Mesenchymal stem cell (in vitro differentiated cells and primary cell): ENCODE measurements around the gene DPH1.

ENCODE experiments used
- DNase-seq: peaks from one replicate; pipeline ENCODE4 v3.0.0-alpha.2; 2013
- H2AFZ ChIP-seq: one replicate; pipeline ENCODE4 v1.6.1; 2013; ENCODE audit warnings: low read depth, mild to moderate bottlenecking, control low read depth, inconsistent platforms, low read length, moderate library complexity
- H2AK5ac ChIP-seq: 2 replicates; pipeline ENCODE4 v1.6.1; 2013; ENCODE audit warnings: low read length, moderate library complexity, mild to moderate bottlenecking, inconsistent platforms; ENCODE audit not compliant: severe bottlenecking
- H2BK120ac ChIP-seq: one replicate; pipeline ENCODE4 v1.6.1; 2013; ENCODE audit warnings: low read depth, mild to moderate bottlenecking, inconsistent platforms, low read length, moderate library complexity
- H2BK12ac ChIP-seq, 2 experiments: one replicate each; pipeline ENCODE4 v1.6.1; 2013; ENCODE audit warnings: inconsistent platforms in 2 of 2, low read length in 2 of 2, mild to moderate bottlenecking in 2 of 2, moderate library complexity in 2 of 2, control low read depth in 1 of 2
- H2BK15ac ChIP-seq: one replicate; pipeline ENCODE4 v1.6.1; 2013; ENCODE audit warnings: mild to moderate bottlenecking, low read depth, inconsistent platforms; ENCODE audit not compliant: poor library complexity, severe bottlenecking
- H2BK5ac ChIP-seq: 2 replicates; pipeline ENCODE4 v1.6.1; 2013; ENCODE audit warnings: low read depth, mild to moderate bottlenecking, low read length, control low read depth, inconsistent platforms; ENCODE audit not compliant: poor library complexity, severe bottlenecking
- H3K14ac ChIP-seq, 2 experiments: one replicate each; pipeline ENCODE4 v1.6.1; 2013; ENCODE audit warnings: inconsistent platforms in 2 of 2, low read length in 2 of 2, control low read depth in 1 of 2, mild to moderate bottlenecking in 1 of 2, moderate library complexity in 1 of 2
- H3K18ac ChIP-seq, 2 experiments: one replicate each; pipeline ENCODE4 v1.6.1; 2013; ENCODE audit warnings: inconsistent platforms in 2 of 2, low read length in 2 of 2, control low read depth in 1 of 2, low read depth in 1 of 2, mild to moderate bottlenecking in 1 of 2
- H3K23ac ChIP-seq, 2 experiments: one replicate each; pipeline ENCODE4 v1.6.1; 2013; ENCODE audit warnings: inconsistent platforms in 2 of 2, low read length in 2 of 2, mild to moderate bottlenecking in 2 of 2, moderate library complexity in 2 of 2, control low read depth in 1 of 2
- H3K27ac ChIP-seq: 2 replicates; pipeline ENCODE4 v1.5.1; 2013; ENCODE audit warnings: mild to moderate bottlenecking, moderate library complexity, low read length, control low read depth, inconsistent platforms; ENCODE audit not compliant: poor library complexity, severe bottlenecking
- H3K27me3 ChIP-seq, 2 experiments: 2 replicates each; pipeline versions ENCODE4 v1.6.1 to v1.7.0; 2013; ENCODE audit warnings: low read length in 2 of 2, mild to moderate bottlenecking in 2 of 2, moderate library complexity in 2 of 2, control low read depth in 1 of 2, inconsistent platforms in 1 of 2; ENCODE audit not compliant: control insufficient read depth in 1 of 2, insufficient read depth in 1 of 2
- H3K36me3 ChIP-seq, 2 experiments: 2 replicates each; pipeline versions ENCODE4 v1.6.1 to v1.7.0; 2013; ENCODE audit warnings: low read length in 2 of 2, control low read depth in 1 of 2, inconsistent platforms in 1 of 2, low read depth in 1 of 2, mild to moderate bottlenecking in 1 of 2; ENCODE audit not compliant: insufficient read depth in 2 of 2, control insufficient read depth in 1 of 2
- H3K4ac ChIP-seq, 2 experiments: one replicate each; pipeline ENCODE4 v1.6.1; 2013; ENCODE audit warnings: inconsistent platforms in 2 of 2, low read length in 2 of 2, mild to moderate bottlenecking in 2 of 2, moderate library complexity in 2 of 2, control low read depth in 1 of 2, low read depth in 1 of 2
- H3K4me1 ChIP-seq: 2 replicates; pipeline ENCODE4 v1.6.1; 2013; ENCODE audit warnings: low read depth, low read length, control low read depth; ENCODE audit not compliant: control insufficient read depth, insufficient read depth
- H3K4me2 ChIP-seq: 2 replicates; pipeline ENCODE4 v1.6.1; 2013; ENCODE audit warnings: low read length, mild to moderate bottlenecking, inconsistent platforms; ENCODE audit not compliant: poor library complexity, severe bottlenecking
- H3K4me3 ChIP-seq, 2 experiments: 2 replicates each; pipeline versions ENCODE4 v1.5.1 to v1.7.0; 2013; ENCODE audit warnings: low read length in 2 of 2, mild to moderate bottlenecking in 2 of 2, control low read depth in 1 of 2, low read depth in 1 of 2; ENCODE audit not compliant: insufficient read depth in 1 of 2
- H3K79me1 ChIP-seq: replicated peaks from 2 replicates; pipeline ENCODE4 v1.6.1; 2013; ENCODE audit warnings: mild to moderate bottlenecking, control low read depth, low read length, inconsistent platforms; ENCODE audit not compliant: poor library complexity, severe bottlenecking
- H3K9ac ChIP-seq: 2 replicates; pipeline ENCODE4 v1.7.0; 2013; ENCODE audit warnings: mild to moderate bottlenecking, low read length, moderate library complexity
- H3K9me3 ChIP-seq: 2 replicates; pipeline ENCODE4 v1.7.0; 2013; ENCODE audit warnings: mild to moderate bottlenecking, low read length; ENCODE audit not compliant: control insufficient read depth
- H4K8ac ChIP-seq: one replicate; pipeline ENCODE4 v1.6.1; 2013; ENCODE audit warnings: inconsistent platforms, mild to moderate bottlenecking, low read length, moderate library complexity
- H4K91ac ChIP-seq: one replicate; pipeline ENCODE4 v1.6.1; 2013; ENCODE audit warnings: mild to moderate bottlenecking, low read length, inconsistent platforms
- WGBS: methylation state at CpG from one replicate; pipeline ENCODE4 v1.1.7; 2013; ENCODE audit warnings: mixed read lengths; 5-methylcytosine and 5-hydroxymethylcytosine counted together

The DPH1 gene

GRCh38 chr17:2018716-2019510 is 11.0 kb upstream of the DPH1 start:
- H3K27me3 ChIP-seq: peaks cover 70 to 82% of the 10 kb centered on the region in 2 experiments
- DNase-seq: no peak
- no peak overlapping the region for H4K91ac ChIP-seq
- H2BK12ac ChIP-seq: no peak overlapping the region
- H3K36me3 ChIP-seq: peaks cover 0 to 3% of the 10 kb centered on the region in 2 experiments
- no peak overlapping the region for H2AK5ac ChIP-seq
- H3K14ac ChIP-seq: peak overlapping the region in 1 of 2 experiments; percentile 48
- H4K8ac ChIP-seq: no peak overlapping the region
- H3K79me1 ChIP-seq: no peaks in the 10 kb centered on the region
- H3K4ac ChIP-seq: no peak overlapping the region
- no peaks in the 10 kb centered on the region for H3K9me3 ChIP-seq
- peak overlapping the region in 1 of 2 experiments; percentile 74 for H3K23ac ChIP-seq
- H3K4me2 ChIP-seq: no peak overlapping the region
- H3K27ac ChIP-seq: no peak overlapping the region
- H2BK5ac ChIP-seq: no peak overlapping the region
- H2BK15ac ChIP-seq: no peak overlapping the region
- no peak overlapping the region for H3K9ac ChIP-seq
- H3K4me1 ChIP-seq: peaks cover 22% of the 10 kb centered on the region
- H2BK120ac ChIP-seq: no peak overlapping the region
- 88% methylated on average over 24 of the region's 24 CpGs for WGBS
- no peak overlapping the region for H3K4me3 ChIP-seq
- H2AFZ ChIP-seq: no peak overlapping the region
- no peak overlapping the region for H3K18ac ChIP-seq

DNA sequence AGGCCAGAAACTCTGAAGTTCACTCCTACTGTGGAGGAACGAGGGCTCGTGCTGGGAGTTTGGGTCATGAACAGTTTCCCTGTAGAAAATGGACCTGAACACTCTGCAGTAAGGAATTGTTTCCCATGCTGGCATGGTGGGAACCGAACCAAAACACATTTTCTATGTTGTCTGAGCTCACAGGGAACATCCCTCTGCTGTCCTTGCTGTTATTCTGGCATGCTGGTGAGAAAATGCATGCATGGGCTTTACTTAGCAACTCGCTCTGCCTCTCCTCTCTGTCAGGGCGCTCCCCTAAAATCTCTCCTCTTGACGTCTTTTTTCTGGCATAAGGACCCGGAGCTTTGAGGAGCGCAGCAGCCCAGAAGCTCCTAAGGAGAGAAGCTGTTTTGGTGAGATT is 10.2 kb upstream of the DPH1 start:
- no peak overlapping the region for H3K14ac ChIP-seq
- no peak overlapping the region for H3K4ac ChIP-seq
- no peak overlapping the region for H3K4me2 ChIP-seq
- H3K4me1 ChIP-seq: peaks cover 29% of the 10 kb centered on the region
- H2BK5ac ChIP-seq: no peak overlapping the region
- H3K23ac ChIP-seq: no peak overlapping the region
- no peak overlapping the region for H2BK15ac ChIP-seq
- H3K9me3 ChIP-seq: no peaks in the 10 kb centered on the region
- no peak overlapping the region for H2BK12ac ChIP-seq
- no peak for DNase-seq
- H3K4me3 ChIP-seq: no peak overlapping the region
- H3K9ac ChIP-seq: no peak overlapping the region
- no peak overlapping the region for H3K18ac ChIP-seq
- H3K79me1 ChIP-seq: no peaks in the 10 kb centered on the region
- no peak overlapping the region for H3K27ac ChIP-seq
- 89% methylated on average over 8 of the region's 8 CpGs for WGBS
- H4K8ac ChIP-seq: no peak overlapping the region
- H3K36me3 ChIP-seq: peaks cover 0 to 3% of the 10 kb centered on the region in 2 experiments
- no peak overlapping the region for H2AFZ ChIP-seq
- no peak overlapping the region for H4K91ac ChIP-seq
- no peak overlapping the region for H2BK120ac ChIP-seq
- peaks cover 76 to 86% of the 10 kb centered on the region in 2 experiments for H3K27me3 ChIP-seq
- no peak overlapping the region for H2AK5ac ChIP-seq

DNA sequence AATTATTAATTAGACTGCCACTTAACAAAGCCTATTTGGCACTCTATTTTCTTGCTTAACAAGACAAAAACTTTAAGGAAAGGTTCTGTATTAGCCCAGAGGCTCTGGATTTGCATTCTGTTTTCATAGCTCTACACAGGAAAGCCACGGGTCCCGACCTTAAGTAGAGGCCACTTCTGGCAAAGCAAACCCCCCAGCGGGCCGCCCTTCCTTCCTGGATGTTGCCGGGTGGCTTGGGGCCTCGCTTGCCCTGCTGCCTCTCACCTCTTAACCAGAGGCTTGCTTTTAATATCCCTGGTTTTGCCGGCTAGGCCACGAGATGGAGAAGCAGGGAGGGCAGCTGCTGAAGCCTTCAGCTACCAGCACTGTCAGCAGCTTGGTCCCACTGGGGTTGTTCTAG is 9.2 kb upstream of the DPH1 start:
- Histone ChIP-seq H3K18ac (no peak overlapping the region), H3K36me3 (peaks cover 0 to 3% of the 10 kb centered on the region in 2 experiments), H3K4ac (no peak overlapping the region), H4K91ac (no peak overlapping the region), H4K8ac (no peak overlapping the region), H3K14ac (no peak overlapping the region), H3K27ac (no peak overlapping the region), H3K9ac (no peak overlapping the region), H2BK12ac (no peak overlapping the region), H2AK5ac (no peak overlapping the region), H2BK120ac (no peak overlapping the region), H3K4me3 (no peak overlapping the region), H3K79me1 (no peaks in the 10 kb centered on the region), H2BK5ac (no peak overlapping the region), H2AFZ (no peak overlapping the region), H3K27me3 (peaks cover 70 to 80% of the 10 kb centered on the region in 2 experiments), H3K4me1 (peaks cover 39% of the 10 kb centered on the region), H2BK15ac (no peak overlapping the region), H3K23ac (no peak overlapping the region), H3K4me2 (no peak overlapping the region), H3K9me3 (no peaks in the 10 kb centered on the region)
- 42% methylated on average over 8 of the region's 8 CpGs for WGBS
- DNase-seq: no peak

- Histone ChIP-seq H3K14ac (no peak overlapping the region), H3K9me3 (no peaks in the 10 kb centered on the region), H2AK5ac (no peak overlapping the region), H4K91ac (no peak overlapping the region), H3K79me1 (no peaks in the 10 kb centered on the region), H3K4me2 (no peak overlapping the region), H3K4ac (no peak overlapping the region), H3K36me3 (no peaks in the 10 kb centered on the region), H2BK15ac (no peak overlapping the region), H2BK120ac (no peak overlapping the region), H3K27me3 (peaks cover 67 to 80% of the 10 kb centered on the region in 2 experiments), H3K27ac (no peak overlapping the region), H3K23ac (no peak overlapping the region), H3K9ac (no peak overlapping the region), H2BK12ac (no peak overlapping the region), H3K4me1 (peaks cover 32% of the 10 kb centered on the region), H2AFZ (no peak overlapping the region), H4K8ac (peak overlapping the region; percentile 53), H2BK5ac (no peak overlapping the region), H3K18ac (no peak overlapping the region), H3K4me3 (no peak overlapping the region)
- no peak for DNase-seq
- 90% methylated on average over 15 of the region's 15 CpGs for WGBS
Observed at GRCh38 chr17:2022647-2023240, 7.2 kb upstream of the DPH1 start.
